GM10266 (cell line): Measurements from ENCODE around the gene AADACL2.
"Not testable (repeated sequence)": the region's sequence is repeated elsewhere in the genome, so short reads cannot be mapped to it uniquely, and the experiment has no call there.

Experiments used
- DNase-seq: peaks from one replicate; pipeline ENCODE4 v3.0.0; 2012; ENCODE audit errors: extremely low spot score
- TF ChIP-seq, protein P1 (sequence below): IDR thresholded peaks from 2 replicates; pipeline ENCODE4 v1.5.1; 2012; ENCODE audit warnings: mild to moderate bottlenecking, low read depth; ENCODE audit not compliant: control insufficient read depth, insufficient read depth; ENCODE audit errors: missing control alignments

Gene AADACL2

DNA sequence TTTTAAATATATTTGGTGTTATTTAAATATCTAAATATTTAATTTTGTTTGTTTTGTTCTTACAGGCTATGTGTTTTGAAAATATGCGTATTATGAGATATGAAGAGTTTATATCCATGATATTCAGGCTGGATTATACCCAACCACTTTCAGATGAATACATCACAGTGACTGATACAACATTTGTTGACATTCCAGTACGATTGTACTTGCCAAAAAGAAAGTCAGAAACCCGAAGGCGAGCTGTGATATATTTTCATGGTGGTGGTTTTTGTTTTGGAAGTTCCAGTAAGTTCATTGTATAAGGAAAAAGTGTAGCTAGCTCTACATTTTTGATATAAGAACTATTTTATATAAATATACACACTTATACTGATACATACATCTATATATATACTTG lies 6.9 kb downstream of the AADACL2 start:
- DNase-seq: no peak
- TF ChIP-seq, protein P1, sequence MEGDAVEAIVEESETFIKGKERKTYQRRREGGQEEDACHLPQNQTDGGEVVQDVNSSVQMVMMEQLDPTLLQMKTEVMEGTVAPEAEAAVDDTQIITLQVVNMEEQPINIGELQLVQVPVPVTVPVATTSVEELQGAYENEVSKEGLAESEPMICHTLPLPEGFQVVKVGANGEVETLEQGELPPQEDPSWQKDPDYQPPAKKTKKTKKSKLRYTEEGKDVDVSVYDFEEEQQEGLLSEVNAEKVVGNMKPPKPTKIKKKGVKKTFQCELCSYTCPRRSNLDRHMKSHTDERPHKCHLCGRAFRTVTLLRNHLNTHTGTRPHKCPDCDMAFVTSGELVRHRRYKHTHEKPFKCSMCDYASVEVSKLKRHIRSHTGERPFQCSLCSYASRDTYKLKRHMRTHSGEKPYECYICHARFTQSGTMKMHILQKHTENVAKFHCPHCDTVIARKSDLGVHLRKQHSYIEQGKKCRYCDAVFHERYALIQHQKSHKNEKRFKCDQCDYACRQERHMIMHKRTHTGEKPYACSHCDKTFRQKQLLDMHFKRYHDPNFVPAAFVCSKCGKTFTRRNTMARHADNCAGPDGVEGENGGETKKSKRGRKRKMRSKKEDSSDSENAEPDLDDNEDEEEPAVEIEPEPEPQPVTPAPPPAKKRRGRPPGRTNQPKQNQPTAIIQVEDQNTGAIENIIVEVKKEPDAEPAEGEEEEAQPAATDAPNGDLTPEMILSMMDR: no peak

DNA sequence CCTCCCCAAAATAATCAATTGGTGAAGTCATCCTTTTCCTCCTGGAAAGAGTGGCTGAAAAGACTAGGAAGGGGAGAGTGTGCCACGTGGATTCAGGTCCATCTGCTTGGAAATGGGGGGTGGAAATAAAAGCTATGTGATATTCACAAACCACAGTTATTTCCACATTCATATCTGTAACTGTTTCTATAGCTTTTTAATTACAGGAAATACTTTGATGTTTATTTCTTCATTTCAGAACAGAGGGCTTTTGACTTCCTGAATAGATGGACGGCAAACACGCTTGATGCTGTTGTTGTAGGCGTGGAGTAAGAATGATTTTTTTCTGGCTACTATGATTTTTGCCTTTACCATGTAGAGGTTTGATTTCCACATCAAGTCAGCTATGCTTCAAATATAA lies 10.1 kb downstream of the AADACL2 start:
- TF ChIP-seq, protein P1: no peak

DNA sequence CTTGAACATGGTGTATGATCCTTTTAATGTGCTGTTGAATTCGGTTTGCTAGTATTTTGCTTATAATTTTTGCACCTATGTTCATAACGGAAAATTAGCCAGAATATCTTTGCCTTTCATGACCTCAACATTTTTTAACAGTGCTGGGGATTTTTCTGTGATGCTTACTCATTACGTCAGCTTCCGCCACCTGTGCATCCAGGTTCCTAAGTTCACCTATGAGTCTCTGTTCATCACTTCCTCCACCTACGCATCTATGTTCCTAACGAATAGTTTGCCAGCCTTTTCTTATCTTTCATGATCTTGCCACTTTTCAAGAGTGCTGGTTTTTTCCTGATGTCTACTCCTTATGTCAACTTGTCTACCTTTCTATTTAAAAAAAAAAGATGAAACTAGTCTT lies 16.5 kb downstream of the AADACL2 start:
- DNase-seq: no peak

More for the DNA sequence above, 10.1 kb downstream of the AADACL2 start:
- no peak for DNase-seq

DNA sequence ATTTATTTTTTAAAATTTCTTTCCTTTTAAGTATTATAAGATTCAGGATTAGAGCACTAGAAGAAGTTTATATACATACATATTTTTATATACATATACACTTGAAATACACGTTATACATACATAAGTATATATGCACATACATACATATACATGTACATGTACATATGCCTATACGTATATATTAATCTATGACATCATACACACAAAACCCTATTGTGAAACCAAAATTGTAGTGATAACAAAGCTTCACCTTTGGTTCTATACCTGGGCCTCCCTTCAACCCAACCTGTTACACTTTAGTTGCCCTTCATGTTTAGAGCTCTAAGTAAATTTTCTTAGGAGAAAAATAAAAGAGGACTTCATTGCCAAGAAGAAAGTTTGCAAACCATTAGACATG lies 17.0 kb downstream of the AADACL2 start:
- TF ChIP-seq, protein P1: no peak
- DNase-seq: no peak

More for the DNA sequence above, 16.5 kb downstream of the AADACL2 start:
- TF ChIP-seq, protein P1: no peak

DNA sequence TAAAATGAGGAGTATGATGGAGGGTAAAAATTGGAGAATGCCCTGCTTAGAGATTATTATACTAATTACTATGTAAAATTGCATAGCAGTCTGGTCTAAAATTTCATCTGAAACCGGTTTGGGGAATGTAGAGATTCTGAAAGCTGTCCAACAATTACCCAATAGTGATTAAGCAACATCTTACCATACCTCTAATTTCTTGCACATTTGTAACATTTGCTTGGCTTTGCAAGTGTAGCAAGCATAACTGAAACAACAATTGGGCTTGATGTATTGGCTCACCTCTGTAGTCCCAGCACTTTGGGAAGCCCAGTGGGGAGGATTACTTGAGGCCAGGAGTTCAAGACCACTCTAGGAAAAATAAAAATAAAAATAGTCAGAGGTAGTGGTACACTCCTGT lies 17.4 kb downstream of the AADACL2 start:
- DNase-seq: no peak
- TF ChIP-seq, protein P1: no peak

DNA sequence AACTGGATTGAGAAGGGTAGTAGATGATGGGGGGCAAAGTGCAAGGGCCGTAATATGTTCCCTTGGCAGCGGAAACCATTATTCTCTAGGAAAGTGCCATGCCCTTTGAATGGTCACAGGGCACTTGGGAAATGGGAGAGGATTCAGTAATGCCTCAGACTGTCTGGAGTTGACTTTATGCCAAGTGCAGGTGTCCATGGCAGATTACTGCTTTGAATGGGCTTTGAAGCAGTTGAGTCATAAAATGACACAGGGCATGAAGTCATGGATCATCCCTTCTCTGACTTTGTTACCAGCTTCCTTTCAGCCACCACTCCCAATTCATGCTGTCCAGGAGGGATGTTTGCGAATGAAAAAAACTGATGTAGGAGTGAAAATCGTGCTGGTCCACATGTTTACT lies 20.1 kb downstream of the AADACL2 start:
- TF ChIP-seq, protein P1: no peak
- DNase-seq: no peak

DNA sequence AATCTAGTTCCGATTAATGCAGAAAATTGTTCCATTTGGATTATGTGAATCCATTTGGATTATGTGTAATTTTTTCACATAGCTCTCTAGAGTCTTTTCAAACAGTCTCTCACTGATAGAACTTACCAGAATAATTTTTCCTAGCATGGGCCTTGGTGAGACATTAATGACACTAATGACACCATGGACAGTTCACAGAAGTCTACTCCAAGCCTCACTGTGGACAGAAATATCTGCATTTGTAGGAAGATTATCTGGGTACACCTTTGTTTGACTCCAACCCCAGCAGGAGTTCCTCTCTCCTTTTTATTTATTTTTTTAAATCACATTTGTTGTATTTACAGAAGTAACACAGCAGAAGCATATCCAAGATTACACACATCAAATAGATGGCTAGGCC lies 27.9 kb downstream of the AADACL2 start:
- TF ChIP-seq, protein P1: no peak
- DNase-seq: no peak

DNA sequence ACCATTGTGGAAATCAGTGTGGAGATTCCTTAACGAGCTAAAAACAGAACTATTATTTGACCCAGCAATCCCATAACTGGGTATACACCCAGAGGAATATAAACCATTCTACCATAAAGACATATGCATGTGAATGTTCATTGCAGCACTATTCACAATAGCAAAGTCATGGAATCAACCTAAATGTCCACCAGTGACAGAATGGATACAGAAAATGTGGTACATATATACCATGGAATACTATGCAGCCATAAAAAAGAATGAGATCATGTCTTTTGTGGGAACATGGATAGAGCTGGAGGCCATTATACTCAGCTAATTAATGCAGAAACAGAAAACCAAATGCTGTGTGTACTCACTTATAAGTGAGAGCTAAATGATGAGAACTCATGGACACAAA lies 31.0 kb downstream of the AADACL2 start:
- not testable (repeated sequence) for DNase-seq
